Stimulated activated CD8-positive, alpha-beta memory T cell treated with anti-CD3 and anti-CD28 coated beads, Interleukin-4, amount 100 ng/mL, for 4 hours (primary cell): ENCODE measurements around the gene DCC.
"Not testable (repeated sequence)": the region's sequence is repeated elsewhere in the genome, so short reads cannot be mapped to it uniquely, and the experiment has no call there.

Source experiments
- DNase-seq, 2 donors: peaks; one replicate each; pipeline ENCODE4 v3.0.0-alpha.2; 2020; ENCODE audit warnings: low read depth in 2 of 2, low spot score in 1 of 2

The DCC gene

GRCh38 chr18:52345428-52345827 lies 5.4 kb downstream of the DCC start:
- DNase-seq: no peak

- DNase-seq: no peak
Observed at GRCh38 chr18:52348209-52348608, 8.2 kb downstream of the DCC start.

- no peak for DNase-seq
Observed at GRCh38 chr18:52349498-52349897, 9.5 kb downstream of the DCC start.

GRCh38 chr18:52352920-52353319 lies 12.9 kb downstream of the DCC start:
- no peak for DNase-seq

GRCh38 chr18:52353589-52353988 lies 13.6 kb downstream of the DCC start:
- no peak for DNase-seq

GRCh38 chr18:52363861-52364260 lies 23.9 kb downstream of the DCC start:
- DNase-seq: no peak

- not testable (repeated sequence) for DNase-seq
Observed at GRCh38 chr18:52366851-52367250, 26.9 kb downstream of the DCC start.

- no peak for DNase-seq
Observed at GRCh38 chr18:52367953-52368742, 28.2 kb downstream of the DCC start.

- no peak for DNase-seq
Observed at GRCh38 chr18:52370841-52371240, 30.8 kb downstream of the DCC start.

GRCh38 chr18:52376104-52376503 lies 36.1 kb downstream of the DCC start:
- DNase-seq: no peak

- no peak for DNase-seq
Observed at GRCh38 chr18:52377094-52377493, 37.1 kb downstream of the DCC start.

- no peak for DNase-seq
Observed at GRCh38 chr18:52386306-52386705, 46.3 kb downstream of the DCC start.

GRCh38 chr18:52387175-52387574 lies 47.2 kb downstream of the DCC start:
- no peak for DNase-seq

- no peak for DNase-seq
Observed at GRCh38 chr18:52391810-52392559, 52.0 kb downstream of the DCC start.

- DNase-seq: no peak
Observed at GRCh38 chr18:52394602-52395001, 54.6 kb downstream of the DCC start.

- no peak for DNase-seq
Observed at GRCh38 chr18:52395146-52395852, 55.3 kb downstream of the DCC start.

GRCh38 chr18:52401236-52401635 lies 61.2 kb downstream of the DCC start:
- no peak for DNase-seq

- DNase-seq: no peak
Observed at GRCh38 chr18:52402814-52403213, 62.8 kb downstream of the DCC start.

- no peak for DNase-seq
Observed at GRCh38 chr18:52403291-52404021, 63.5 kb downstream of the DCC start.

- DNase-seq: no peak
Observed at GRCh38 chr18:52408800-52409302, 68.9 kb downstream of the DCC start.

GRCh38 chr18:52409727-52410126 lies 69.7 kb downstream of the DCC start:
- DNase-seq: no peak
